NAMALWA (cell line): ENCODE measurements around the gene UGT1A3.
"Not testable (repeated sequence)": the region's sequence is repeated elsewhere in the genome, so short reads cannot be mapped to it uniquely, and the experiment has no call there.

Experiments used
- DNase-seq: peaks from one replicate; pipeline ENCODE4 v3.0.0-alpha.2; 2015; ENCODE audit warnings: low spot score

The UGT1A3 gene

GRCh38 chr2:233728723-233729301 lies at the start of gene UGT1A3:
Gene UGT1A3, plus strand, starts transcription at chr2:233729042. Its CDS starts 85 bp downstream, at chr2:233729127.
- no peak for DNase-seq

- DNase-seq = no peak
Measured at GRCh38 chr2:233679196-233679595, 49.6 kb upstream of the UGT1A3 start.

GRCh38 chr2:233680361-233681045 lies 48.3 kb upstream of the UGT1A3 start:
- no peak for DNase-seq

DNA sequence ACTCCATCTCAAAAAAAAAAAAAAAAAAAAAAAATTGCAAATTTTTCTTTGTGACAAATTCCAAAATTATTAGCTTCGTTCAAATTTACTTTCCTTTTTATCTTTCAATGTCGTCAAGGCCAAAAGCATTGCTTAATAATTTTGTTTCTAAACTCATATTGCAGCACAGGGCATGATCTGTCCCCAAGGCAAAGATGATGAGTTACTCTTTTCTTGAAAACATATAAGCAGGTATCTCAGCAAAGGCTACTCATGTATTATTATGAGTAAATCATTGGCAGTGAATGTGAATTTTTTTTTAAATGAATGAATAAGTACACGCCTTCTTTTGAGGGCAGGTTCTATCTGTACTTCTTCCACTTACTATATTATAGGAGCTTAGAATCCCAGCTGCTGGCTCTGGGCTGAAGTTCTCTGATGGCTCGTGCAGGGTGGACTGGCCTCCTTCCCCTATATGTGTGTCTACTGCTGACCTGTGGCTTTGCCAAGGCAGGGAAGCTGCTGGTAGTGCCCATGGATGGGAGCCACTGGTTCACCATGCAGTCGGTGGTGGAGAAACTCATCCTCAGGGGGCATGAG lies 47.2 kb upstream of the UGT1A3 start, which contains the start of gene UGT1A7:
TSS of gene UGT1A7 (plus strand) at position 381 of the 579 bp plus-strand sequence. CDS start at position 418, 37 bp downstream.
- no peak for DNase-seq

DNA sequence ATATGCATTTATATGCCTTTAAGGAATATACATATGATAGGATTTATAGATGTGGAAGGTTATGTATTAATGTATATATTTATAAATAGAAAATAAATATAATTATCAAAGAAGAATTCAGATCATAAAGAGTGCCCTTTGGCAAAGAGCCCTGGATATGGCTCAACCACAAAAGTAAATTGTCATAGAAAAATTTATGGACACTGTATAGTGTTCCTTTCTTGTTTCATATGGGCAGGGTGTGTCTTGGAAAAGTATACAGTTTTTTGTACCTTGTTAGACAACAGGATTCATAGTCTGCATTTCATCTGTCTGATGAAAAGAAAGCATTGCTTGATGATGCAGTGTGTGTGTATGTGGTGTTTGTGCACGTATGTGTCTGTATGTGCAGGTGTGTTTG lies 44.2 kb upstream of the UGT1A3 start:
- DNase-seq = no peak

DNA sequence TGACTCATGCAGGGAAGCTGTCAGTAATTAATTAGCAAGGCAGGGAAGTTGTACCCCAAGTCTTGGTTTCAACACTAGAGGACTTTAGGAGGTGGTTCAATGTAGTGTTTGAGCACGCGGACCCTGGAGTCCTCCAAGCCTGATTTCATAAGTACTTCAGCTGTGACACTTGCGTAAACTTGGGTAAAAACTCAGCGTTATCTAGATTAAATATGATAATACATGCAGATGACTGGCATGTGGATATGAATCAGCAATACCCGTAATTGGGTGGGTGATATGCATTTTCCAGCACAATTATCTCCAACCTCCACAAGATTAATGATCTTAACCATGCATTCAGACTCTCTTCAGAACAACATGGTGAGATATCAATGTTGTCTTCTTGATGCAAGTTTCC lies 41.9 kb upstream of the UGT1A3 start:
- no peak for DNase-seq

- DNase-seq = no peak
Measured at GRCh38 chr2:233688341-233688740, 40.5 kb upstream of the UGT1A3 start.

GRCh38 chr2:233689031-233689430 lies 39.8 kb upstream of the UGT1A3 start:
- no peak for DNase-seq

DNA sequence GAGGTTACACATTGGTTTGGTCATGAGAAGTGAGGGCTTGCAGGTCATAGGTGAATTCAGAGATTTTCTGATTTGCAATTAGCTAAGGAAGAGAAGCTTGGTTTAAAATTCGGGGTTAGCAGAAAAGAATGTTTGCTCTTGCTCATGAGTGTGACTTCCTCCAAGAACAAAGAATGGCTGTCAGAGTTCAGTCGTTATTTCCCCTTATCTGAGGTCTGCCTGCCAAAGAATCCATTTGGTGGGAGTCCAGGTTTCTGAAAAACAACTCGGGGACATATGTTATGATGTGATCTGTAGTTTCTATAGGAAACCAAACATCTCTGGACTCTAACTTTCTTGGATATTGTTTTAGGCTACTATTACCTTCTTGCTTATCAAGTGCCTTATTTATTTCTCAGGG lies 39.3 kb upstream of the UGT1A3 start:
- no peak for DNase-seq

- DNase-seq = no peak
Measured at GRCh38 chr2:233690444-233690843, 38.4 kb upstream of the UGT1A3 start.

- no peak for DNase-seq
Measured at GRCh38 chr2:233691443-233692433, 37.1 kb upstream of the UGT1A3 start.

DNA sequence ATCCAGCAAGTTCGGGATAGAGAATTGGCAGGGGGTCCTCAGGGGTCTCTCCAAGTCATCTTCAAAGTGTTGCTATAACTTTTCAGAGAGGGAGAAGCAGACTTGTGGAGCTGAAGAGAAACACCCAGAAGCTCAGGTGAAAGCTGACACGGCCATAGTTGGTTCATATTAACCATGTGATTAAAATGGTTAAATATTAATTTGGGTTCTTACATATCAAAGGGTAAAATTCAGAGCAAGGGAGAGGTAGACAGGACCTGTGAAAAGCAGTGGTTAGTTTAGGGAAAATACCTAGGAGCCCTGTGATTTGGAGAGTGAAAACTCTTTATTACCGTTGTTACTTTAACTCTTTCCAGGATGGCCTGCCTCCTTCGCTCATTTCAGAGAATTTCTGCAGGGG lies 36.2 kb upstream of the UGT1A3 start, which contains the start of gene UGT1A6:
TSS of gene UGT1A6 (plus strand) at position 243 of the 400 bp plus-strand sequence. CDS start at position 358, 115 bp downstream.
- no peak for DNase-seq

DNA sequence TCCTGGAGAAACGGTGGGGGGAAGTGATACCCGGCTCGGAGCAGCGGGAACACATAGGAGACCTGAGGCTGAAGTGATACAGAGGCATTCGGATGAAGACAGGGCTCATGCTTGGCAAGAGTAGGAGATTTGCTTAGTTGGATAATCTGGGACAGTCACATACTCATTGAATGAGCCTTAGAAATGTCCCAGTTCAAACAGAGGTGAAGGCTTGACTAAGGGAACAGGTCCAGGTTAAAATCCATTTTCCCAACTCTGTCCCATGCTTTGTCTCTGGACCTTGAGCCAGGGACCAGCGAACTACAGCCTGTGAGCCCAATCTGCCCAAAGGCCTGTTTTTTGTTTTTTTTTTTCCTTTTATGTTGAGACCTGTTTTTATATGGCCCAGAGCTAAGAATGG lies 34.9 kb upstream of the UGT1A3 start:
- DNase-seq = no peak

GRCh38 chr2:233698740-233699139 lies 30.1 kb upstream of the UGT1A3 start:
- DNase-seq = no peak

DNA sequence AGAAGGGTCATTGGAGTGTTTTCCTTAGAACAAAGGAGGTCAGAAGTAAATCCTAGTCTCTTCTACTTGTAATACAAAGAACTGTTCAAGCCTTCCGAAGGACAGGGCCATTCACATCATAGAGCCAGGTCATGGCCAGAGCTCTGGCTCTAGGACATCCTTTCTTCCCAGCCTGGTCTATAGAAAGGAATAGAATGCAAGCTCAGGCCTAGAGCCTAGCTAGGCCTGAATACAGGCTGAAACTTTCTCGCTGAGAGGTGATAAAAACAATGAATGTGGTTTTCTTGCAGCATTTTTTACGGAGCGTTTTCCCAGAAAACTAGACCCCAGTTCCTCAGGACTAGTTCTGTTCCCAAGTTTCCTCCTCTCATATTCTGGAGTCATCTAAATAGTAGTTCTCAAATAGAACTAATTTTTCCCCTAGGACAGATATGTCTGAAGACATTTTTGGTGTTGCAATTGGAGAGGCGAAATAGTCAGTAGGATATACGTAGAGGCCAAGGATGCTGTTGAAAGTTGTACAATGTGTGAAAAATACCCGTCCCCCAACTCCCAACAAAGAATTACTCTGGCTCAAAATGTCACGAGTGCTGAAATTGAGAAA lies 29.3 kb upstream of the UGT1A3 start:
- DNase-seq = no peak

- no peak for DNase-seq
Measured at GRCh38 chr2:233700028-233700635, 28.7 kb upstream of the UGT1A3 start.

- DNase-seq = not testable (repeated sequence)
Measured at GRCh38 chr2:233700842-233701241, 28.0 kb upstream of the UGT1A3 start.

- DNase-seq = no peak
Measured at GRCh38 chr2:233702238-233702637, 26.6 kb upstream of the UGT1A3 start.

- DNase-seq = no peak
Measured at GRCh38 chr2:233705911-233706506, 22.8 kb upstream of the UGT1A3 start.

- no peak for DNase-seq
Measured at GRCh38 chr2:233706720-233707119, 22.1 kb upstream of the UGT1A3 start.
